Measurements from ENCODE around the gene SYNPO. TPM values are rescaled to one million over a fixed set of nuclear protein-coding genes. Genes with fewer than 3 reads are reported as not detected.

SYNPO gene
- total RNA-seq, 1 donor from 2014 or later: 17.8 TPM

DNA sequence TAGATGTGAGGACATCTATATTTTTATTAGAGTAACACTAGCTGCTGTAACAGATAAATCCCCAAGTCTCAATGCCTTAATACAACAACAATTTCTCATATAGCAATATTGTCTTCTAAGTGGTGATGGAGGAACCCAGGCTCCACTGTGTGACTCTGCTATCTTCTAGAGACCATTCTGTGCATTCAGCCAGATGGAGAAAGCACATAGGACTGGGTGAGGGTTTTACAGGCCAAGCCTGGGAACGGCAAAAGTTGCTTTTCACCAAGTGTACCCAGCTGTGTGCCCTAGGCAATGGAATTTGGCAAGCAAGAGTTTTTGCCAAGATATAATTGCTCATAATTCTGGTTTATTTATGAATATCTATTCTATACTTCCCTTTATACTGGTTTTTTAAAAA lies 48.7 kb downstream of the SYNPO start:
- no peak overlapping the region for H3K4me3 Mint-ChIP-seq (ENCODE audit: unreplicated experiment)
- H3K27me3 Mint-ChIP-seq (ENCODE audit: unreplicated experiment): no peaks in the 10 kb centered on the region
- no peak overlapping the region for H3K27ac Mint-ChIP-seq (ENCODE audit: unreplicated experiment)
- H3K9me3 Mint-ChIP-seq (ENCODE audit: unreplicated experiment): no peaks in the 10 kb centered on the region
- no peak for DNase-seq (ENCODE audit: extremely low spot score, unreplicated experiment)
- H3K4me1 Mint-ChIP-seq (ENCODE audit: unreplicated experiment): no peaks in the 10 kb centered on the region
- TF ChIP-seq, protein P1, sequence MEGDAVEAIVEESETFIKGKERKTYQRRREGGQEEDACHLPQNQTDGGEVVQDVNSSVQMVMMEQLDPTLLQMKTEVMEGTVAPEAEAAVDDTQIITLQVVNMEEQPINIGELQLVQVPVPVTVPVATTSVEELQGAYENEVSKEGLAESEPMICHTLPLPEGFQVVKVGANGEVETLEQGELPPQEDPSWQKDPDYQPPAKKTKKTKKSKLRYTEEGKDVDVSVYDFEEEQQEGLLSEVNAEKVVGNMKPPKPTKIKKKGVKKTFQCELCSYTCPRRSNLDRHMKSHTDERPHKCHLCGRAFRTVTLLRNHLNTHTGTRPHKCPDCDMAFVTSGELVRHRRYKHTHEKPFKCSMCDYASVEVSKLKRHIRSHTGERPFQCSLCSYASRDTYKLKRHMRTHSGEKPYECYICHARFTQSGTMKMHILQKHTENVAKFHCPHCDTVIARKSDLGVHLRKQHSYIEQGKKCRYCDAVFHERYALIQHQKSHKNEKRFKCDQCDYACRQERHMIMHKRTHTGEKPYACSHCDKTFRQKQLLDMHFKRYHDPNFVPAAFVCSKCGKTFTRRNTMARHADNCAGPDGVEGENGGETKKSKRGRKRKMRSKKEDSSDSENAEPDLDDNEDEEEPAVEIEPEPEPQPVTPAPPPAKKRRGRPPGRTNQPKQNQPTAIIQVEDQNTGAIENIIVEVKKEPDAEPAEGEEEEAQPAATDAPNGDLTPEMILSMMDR (IDR thresholded peaks at IDR 0.05): no peak
- peaks cover 45% of the 10 kb centered on the region for H3K36me3 Mint-ChIP-seq (ENCODE audit: unreplicated experiment)

DNA sequence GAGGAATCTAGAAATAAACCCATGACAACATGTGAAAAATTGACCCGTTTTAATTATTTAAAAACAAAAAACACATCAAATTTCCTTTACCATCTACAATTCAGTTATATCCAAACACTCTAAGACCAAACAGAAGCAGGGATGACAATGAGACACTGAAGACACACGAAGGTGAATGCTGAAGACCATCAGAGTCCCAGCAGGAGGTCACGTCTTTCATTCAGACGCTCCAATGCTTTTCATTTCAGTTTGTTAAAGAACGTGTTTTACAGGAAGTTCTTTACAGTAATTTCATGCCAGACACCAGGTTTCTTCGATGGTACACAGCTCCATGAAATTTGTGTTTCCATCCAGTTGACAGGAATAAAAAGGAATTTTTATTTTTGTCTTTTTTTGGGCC lies 50.3 kb downstream of the SYNPO start:
- TF ChIP-seq, protein P1 (IDR thresholded peaks at IDR 0.05): no peak
- Mint-ChIP-seq H3K36me3 (ENCODE audit: unreplicated experiment) (peaks cover 59% of the 10 kb centered on the region), H3K9me3 (ENCODE audit: unreplicated experiment) (no peaks in the 10 kb centered on the region), H3K4me3 (ENCODE audit: unreplicated experiment) (no peak overlapping the region), H3K4me1 (ENCODE audit: unreplicated experiment) (no peaks in the 10 kb centered on the region), H3K27ac (ENCODE audit: unreplicated experiment) (no peak overlapping the region), H3K27me3 (ENCODE audit: unreplicated experiment) (no peaks in the 10 kb centered on the region)
- DNase-seq (ENCODE audit: extremely low spot score, unreplicated experiment): no peak

DNA sequence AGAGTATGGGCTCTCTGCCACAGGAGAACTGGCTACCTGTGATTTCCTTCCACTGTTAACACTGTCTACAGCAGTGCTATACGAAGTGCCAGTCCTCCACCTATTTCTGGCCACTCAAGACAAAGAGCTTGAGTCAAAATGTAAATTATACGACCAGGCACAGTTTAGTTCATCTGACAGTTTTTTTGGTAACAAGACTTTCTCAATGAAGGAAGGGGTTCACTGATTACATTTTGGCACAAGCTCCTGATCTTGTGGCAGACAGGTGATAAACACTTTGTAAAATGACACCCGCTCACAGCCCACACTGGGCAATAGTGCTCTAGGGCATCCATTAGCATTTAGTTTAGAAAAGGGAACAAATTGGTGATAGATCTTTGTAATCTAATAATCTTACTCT lies 51.8 kb downstream of the SYNPO start:
- DNase-seq (ENCODE audit: extremely low spot score, unreplicated experiment): no peak
- peaks cover 64% of the 10 kb centered on the region for H3K36me3 Mint-ChIP-seq (ENCODE audit: unreplicated experiment)
- no peak overlapping the region for H3K27ac Mint-ChIP-seq (ENCODE audit: unreplicated experiment)
- H3K4me3 Mint-ChIP-seq (ENCODE audit: unreplicated experiment): no peak overlapping the region
- no peaks in the 10 kb centered on the region for H3K4me1 Mint-ChIP-seq (ENCODE audit: unreplicated experiment)
- TF ChIP-seq, protein P1 (IDR thresholded peaks at IDR 0.05): no peak
- no peaks in the 10 kb centered on the region for H3K27me3 Mint-ChIP-seq (ENCODE audit: unreplicated experiment)
- no peaks in the 10 kb centered on the region for H3K9me3 Mint-ChIP-seq (ENCODE audit: unreplicated experiment)

DNA sequence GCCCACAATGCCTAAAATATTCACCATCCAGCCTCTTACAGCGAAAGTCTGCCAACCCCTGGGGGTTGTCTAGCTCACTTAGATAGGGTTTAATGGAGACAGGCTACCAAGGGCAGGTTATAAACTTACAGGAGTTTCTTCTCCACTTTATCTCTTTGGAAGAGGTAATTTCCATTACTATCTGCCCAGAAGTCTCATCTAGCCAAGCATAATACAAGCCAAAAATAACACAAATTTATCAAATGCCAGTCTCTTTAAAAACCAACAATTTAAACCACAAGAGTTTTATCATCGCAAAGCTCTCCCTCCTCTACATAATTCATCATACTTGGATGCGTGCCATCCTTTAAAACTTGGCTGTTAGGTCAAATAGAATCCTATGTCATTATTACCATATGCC lies 54.2 kb downstream of the SYNPO start:
- Mint-ChIP-seq H3K27ac (ENCODE audit: unreplicated experiment) (no peak overlapping the region), H3K36me3 (ENCODE audit: unreplicated experiment) (peaks cover 66% of the 10 kb centered on the region), H3K9me3 (ENCODE audit: unreplicated experiment) (no peaks in the 10 kb centered on the region), H3K4me1 (ENCODE audit: unreplicated experiment) (peaks cover 4% of the 10 kb centered on the region), H3K4me3 (ENCODE audit: unreplicated experiment) (no peak overlapping the region), H3K27me3 (ENCODE audit: unreplicated experiment) (no peaks in the 10 kb centered on the region)
- no peak for DNase-seq (ENCODE audit: extremely low spot score, unreplicated experiment)
- TF ChIP-seq, protein P1 (IDR thresholded peaks at IDR 0.05): no peak

DNA sequence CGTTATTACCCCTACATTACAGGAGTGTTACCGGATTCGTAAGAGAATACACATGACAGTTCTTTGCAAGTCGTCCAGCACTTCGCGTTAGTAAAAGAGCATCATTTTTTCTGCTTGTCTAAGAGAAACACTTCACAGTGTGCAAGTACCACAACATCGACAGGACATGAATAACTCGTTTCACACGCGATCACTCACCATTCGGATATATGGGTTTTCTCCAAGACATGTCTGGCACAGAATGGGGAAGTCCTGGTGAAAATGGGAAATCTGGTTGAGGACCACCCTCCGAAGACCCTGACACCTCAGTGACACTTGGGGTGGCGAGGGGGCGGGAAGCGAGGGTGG lies 59.8 kb downstream of the SYNPO start:
- TF ChIP-seq, protein P1 (IDR thresholded peaks at IDR 0.05): no peak
- H3K27me3 Mint-ChIP-seq (ENCODE audit: unreplicated experiment): no peaks in the 10 kb centered on the region
- no peaks in the 10 kb centered on the region for H3K9me3 Mint-ChIP-seq (ENCODE audit: unreplicated experiment)
- no peak overlapping the region for H3K27ac Mint-ChIP-seq (ENCODE audit: unreplicated experiment)
- peaks cover 10% of the 10 kb centered on the region for H3K4me1 Mint-ChIP-seq (ENCODE audit: unreplicated experiment)
- H3K36me3 Mint-ChIP-seq (ENCODE audit: unreplicated experiment): peaks cover 21% of the 10 kb centered on the region
- DNase-seq (ENCODE audit: extremely low spot score, unreplicated experiment): no peak
- H3K4me3 Mint-ChIP-seq (ENCODE audit: unreplicated experiment): no peak overlapping the region
